Stimulated activated CD4-positive, alpha-beta T cell treated with anti-CD3 and anti-CD28 coated beads, Interleukin-4, amount 100 ng/mL, for 48 hours (primary cell): ENCODE data around the gene ABHD11.
"Not testable (repeated sequence)": the region's sequence is repeated elsewhere in the genome, so short reads cannot be mapped to it uniquely, and the experiment has no call there.

Experiments used
- DNase-seq, 2 donors: peaks; one replicate each; pipeline ENCODE4 v3.0.0-alpha.2; 2020; ENCODE audit warnings: low read depth in 2 of 2

Gene ABHD11

DNA sequence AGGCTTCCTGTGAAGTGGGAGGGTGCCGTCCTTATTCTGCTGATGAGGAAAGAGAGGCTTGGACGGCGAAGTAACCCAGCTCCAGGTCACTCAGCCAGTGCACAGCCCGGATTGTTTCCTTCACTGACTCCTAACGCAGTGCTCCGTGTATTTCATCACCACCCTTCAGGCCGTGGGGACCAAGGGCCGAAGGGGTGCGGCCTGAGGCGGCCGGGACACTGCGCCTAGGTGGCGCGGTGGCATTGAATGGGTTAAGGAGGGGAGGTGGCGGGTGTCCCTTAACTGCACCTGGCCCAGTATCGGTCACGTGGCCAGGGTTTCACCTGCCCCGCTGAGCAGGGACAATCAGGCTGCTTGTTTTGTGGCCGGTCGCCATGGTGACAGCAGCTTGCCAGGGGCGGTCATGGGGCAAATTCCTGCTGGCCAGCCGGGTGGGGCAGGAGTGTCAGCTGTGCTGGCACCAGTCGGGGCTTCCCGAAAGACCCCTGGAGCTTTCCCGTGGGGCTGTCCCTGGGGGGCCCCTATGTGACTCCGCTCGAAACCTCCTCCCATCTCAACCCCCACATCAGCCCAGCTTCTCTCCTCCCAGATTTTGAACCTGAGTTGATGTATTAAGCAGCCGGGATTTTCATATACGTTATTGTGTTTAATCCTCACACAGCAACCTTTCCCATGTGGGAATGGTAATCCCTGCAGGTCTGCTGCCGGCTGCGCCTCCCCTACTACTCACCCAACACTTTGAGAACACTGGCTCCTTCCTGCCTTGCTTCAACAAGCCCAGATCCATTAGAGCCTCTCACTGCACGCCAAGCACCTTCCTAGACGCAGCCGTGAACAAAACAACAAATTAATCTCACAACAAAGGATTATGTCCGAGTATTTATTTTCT, 4.4 kb upstream of the ABHD11 start:
- DNase-seq = no peak

DNA sequence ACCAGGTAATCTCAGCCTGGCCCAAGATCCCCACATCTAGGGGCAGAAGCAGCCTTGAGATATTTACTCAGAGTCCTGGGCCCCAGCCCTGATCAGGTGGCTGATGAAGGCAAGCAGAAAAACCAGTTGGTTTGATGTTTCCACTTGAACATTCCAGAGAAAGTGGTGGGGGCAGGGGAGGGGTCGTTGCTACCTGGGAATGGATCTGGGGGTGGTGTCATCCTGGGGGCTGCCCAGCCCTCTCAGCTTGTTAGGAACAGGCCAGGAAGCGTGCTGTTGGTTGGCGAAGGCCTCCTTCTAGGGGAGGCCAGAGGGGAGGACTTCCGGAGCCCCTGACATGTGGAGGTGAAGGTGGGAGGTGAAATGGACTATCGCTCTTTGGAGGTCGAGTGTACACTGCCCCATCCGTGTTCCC, 3.7 kb upstream of the ABHD11 start:
- DNase-seq = no peak

DNA sequence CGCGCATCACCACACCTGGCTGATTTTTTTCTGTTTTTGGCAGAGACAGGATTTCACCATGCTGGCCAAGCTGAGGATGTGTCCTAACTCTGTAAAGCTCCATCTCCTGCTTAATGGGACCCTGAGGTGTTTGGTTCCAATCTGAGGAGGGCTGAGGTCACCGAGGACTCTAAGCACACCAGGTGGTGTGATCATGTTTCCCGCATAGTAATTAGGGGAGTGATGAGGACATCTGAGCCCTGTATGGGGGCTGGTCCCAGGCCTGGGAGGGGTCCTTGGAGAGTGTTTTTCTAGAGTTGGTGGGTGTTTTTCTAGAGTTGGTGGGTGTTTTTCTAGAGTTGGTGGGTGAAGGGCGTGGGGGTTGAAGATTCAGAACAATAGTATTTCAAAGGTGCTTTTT, 3.0 kb upstream of the ABHD11 start:
- DNase-seq = no peak

DNA sequence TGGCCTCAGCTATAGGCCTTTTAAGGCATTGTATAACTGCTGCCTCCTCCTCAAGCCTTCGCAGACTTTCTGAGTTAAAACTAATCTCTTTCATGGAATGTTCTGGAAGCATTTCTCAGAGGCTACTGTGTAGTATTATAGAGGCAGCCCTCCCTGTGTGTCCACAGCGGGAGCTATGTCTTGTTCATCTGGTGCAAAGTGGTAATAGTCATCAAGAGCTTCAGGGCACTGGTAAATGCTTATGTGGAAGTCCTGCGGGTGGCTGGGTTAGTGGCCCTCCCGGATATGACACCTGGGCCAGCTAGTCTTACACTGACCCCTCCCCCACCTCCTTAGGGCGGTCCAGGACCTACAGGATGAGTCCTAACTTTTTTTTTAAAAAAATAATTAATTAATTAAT, 2.2 kb upstream of the ABHD11 start:
- DNase-seq = no peak

DNA sequence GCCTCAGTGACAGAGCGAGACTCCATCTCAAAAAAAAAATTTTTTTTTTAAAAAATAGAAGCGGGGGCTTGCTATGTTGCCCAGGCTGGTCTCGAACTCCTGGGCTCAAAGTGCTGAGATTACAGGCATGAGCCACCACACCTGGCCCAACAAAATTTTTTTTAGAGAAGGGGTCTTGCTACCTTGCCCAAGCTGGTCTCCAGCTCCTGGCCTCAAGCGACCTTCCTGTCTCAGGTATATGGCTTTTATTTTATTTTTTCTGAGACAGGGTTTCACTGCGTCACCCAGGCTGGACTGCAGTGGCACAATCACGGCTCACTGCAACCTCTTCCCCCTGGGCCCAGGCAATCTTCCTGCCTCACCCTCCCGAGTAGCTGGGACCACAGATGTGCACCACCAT, 1.6 kb upstream of the ABHD11 start:
- no peak for DNase-seq

DNA sequence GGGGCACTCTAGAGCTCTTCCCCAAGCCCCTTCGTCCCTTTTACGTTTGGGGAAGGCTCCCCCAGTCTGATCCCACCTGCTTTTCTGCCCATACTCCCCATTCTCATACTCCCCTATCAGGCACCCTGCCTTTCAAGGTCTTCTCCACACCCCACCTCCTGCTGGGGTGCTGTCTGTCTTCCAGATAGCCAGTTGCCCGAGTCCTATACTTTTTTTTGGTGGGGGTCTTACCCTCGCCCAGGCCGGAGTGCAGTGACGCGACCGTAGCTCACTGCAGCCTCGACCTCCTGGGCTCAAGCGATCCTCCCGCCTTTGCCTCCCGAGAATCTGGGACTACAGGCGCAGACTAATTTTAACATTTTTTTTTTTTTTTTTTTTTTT, 775 bp upstream of the ABHD11 start:
- no peak for DNase-seq

DNA sequence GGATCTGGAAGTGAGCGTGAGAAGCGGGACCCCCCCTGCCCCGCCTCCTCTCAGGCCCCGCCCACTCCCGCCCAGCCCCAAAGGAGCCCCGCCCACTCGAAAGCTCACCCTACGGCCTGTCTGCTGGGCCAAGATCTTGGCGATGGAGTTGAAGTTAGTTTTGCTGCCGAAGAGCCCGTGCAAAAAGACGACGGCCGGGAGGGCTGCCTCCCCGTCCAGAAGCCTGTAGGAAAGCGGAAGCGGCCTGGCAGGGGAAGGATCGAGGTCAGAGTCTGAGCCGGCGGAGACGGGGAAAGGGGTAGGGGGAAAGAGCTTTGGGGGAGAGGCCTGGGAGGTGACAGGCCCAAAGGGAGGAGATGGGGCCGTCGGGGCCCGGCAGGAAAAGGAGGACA, 386 bp downstream of the ABHD11 start:
- DNase-seq = peak; percentile 58 to 62

DNA sequence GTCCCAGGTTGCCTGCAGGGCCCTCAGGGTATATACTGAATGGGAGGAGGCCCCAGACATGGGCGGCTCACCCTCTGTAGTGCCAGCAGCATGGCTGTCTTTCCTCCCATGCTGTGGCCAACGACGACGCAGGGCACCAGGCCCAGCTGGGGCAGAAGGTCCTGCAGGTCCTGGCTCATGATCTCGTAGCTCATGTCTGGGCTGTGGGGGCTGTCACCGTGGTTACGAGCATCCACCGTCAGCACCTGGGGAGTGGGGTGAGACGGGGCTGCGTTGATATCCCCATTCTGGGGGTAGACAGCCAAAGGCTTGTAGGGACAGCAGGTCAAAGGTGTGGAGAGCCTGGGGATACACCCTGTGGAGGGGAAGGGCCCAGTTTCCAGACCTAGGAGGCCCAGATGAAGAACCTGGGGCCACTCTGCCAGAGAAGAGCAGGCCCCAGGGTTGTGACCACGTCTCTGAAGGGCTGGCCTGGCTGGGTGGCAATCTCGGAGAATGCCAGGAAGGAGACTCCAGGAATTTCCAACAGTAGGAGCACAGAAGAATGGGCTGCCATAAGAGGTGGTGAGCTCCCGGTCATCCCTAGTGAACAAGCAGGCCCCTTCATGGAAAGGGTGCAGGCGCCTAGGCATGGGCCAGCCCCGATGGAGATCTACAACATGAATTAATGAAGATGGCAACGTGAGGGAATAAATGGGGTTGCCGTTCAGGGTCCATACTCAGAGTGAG, 947 bp downstream of the ABHD11 start:
- no peak for DNase-seq

DNA sequence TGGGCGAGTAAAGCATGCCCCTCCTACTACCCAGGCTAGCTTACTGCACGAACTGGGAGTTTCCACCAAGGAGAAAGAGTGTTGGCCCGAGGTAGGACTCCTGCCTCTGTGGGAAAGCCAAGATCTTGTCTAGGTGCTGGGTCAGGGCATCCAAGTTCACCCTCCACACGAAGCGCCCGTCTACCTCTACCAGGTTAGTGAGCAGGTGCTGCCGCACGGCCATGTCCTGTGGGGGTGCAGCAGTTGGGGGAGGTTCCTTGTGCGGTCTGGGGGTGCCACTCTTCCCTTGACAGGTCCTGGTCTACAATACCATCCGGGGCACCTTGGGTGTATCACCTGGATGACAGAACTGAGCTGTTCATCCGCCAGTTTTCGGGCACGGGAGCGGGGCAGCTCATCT, 1.7 kb downstream of the ABHD11 start:
- DNase-seq = no peak

DNA sequence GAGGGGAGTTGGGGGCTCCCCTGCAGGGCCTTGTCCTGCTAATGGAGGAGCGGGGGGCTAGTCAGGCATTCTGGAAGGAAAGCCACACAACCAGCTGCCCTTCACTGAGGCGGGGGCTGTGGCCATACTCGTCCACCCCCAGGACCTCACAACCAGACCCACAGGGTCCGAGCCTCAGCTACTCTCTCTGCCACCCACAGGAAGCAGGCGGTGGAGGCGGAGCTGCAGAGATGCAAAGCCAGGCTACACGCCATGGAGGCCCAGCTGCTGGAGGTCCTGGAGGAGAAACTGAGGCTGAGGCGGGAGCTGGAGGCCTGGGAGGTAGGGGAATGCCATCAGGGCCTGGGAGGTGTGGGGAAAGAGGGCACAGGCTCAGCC, 3.1 kb downstream of the ABHD11 start:
- DNase-seq = no peak

DNA sequence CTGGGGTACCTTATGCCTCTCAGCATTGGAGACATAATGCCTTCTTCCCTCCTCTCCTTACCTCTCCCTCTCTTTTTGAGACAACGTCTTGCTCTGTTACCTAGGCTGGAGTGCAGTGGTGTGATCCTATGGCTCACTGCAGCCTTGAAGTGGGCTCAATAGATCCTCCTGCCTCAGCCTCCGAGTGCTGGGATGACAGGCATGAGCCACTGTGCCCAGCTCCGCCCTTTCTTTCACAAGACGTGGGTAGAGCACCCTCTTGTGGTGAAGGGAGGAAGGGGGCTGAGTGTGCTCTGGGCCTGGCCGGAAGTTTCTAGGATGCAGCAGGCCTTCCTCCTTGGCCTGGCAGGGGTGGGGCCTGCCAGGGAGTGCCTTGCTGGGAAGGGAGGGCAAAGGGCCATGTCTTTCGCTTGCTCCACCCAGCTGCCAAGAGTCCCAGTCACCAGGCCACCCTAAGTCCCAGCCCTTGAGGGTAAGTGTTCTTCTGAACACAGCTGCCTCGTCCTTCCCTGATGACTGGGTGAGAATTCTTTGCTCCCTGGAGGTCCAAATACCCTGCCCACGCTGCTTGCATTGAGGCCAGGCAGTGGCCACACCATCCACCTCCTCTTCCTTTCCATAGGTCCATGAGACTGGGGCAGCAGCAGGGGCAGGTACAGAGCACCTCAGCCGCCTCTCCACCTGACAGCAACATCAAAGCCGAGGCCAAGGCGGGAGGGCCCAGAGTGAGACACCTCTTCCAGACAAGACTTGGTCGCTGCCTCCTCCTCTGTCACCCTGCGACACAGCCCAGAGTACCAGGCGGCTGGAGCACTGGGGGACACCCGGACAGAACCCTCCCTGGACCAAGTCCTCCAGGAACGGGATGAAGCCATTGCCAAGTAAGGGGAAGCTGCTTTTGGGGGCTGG, 3.7 kb downstream of the ABHD11 start:
- DNase-seq = peak; percentile 75 to 76

DNA sequence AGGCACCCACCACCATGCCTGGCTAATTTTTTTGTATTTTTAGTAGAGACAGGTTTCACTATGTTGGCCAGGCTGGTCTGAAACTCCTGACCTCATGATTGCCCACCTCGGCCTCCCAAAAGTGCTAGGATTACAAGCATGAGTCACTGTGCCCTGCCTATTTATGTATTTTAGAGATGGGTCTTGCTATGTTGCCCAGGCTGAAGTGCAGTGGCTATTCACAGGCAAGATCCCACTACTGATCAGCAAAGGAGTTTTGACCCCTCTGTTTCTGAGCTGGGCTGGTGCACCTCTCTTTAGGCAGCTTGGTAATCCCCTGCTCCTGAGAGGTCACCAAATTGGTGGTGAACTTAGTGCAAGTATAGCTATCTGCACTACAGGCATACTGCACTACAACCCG, 6.2 kb downstream of the ABHD11 start:
- no peak for DNase-seq

DNA sequence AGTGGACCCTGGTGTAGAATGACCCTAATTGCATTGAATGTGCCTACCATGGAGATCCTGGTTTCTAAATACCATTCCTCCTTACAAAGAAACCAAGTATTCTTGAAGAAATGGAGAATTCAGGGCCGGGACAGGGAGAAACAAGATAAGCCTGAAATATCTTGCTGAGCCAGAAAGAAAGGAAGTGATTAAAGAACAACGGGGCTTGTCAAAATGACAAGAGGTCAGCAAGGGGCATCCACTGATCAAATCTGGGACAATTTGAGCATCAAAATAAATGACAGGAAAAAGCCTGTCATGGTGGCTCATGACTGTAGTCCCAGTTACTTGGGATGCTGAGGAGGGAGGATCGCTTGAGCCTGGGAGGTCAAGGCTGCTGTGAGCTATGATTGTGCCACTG, 8.1 kb downstream of the ABHD11 start:
- no peak for DNase-seq

DNA sequence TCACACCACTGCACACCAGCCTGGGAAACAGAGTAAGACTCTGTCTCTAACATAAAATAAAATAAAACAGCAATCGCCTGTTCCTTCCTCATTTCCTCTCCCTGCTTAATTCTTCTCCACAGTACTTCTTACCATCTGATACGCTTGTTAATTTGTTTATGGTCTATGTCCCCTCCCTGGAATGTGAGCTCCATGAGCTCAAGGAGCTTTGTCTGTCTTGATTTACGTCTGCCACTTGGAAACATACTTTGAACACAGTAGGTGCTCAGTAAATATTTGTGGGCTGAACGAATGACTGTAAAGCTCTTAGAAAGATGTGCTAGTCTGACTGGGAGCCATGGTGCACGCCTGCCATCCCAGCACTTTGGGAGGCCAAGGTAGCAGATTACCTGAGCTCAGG, 10.1 kb downstream of the ABHD11 start:
- no peak for DNase-seq

DNA sequence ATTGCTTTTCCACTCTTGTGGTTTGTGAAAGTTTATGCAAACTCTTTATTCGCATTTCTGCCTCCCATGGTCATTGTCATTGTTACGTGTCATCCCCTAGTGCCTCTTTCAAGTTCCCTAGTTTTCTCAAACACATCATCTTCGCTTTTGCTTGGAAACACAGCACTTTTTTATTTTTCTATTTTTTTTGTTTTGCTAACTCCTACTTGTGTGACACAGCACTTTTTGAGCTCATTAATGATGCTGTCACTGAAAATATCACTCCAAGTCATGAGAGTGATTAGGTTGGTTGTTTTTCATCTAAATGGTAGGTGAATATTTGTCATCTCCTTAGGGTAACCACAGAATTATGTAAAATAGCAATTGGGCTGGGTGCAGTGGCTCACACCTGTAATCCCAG, 10.7 kb downstream of the ABHD11 start:
- DNase-seq = no peak

DNA sequence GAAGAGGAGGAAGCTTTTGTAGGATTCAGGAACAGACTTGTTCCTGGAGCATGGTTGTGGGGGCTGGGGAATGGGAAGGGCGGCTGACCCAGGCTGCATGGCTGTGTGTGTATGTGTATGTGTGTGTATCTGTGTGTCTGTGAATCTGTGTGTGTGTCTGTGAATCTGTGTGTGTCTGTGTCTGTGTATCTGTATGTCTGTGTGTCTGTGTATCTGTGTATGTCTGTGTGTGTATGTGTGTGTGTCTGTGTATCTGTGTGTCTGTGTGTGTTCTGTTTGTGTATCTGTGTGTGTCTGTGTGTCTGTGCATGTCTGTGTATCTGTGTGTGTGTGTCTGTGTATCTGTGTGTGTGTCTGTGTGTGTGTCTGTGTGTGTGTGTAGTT, 12.5 kb downstream of the ABHD11 start:
- DNase-seq = no peak

DNA sequence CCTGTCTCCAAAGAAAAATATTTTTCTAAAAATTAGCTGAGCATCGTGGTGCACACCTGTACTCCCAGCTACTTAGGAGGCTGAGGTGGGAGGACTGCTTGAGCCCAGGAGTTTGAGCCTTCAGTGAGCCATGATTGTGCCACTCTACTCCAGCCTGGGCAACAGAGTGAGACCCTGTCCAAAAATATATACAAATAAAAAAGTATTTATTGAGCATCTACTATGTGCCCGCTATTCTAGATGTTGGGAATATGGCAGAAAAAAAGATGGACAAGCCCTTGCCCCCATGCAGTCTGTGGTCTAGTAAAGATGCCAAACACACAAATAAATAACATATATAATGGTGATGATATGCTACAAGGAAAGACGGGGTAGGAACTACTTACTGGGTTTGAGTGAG, 14.8 kb downstream of the ABHD11 start:
- no peak for DNase-seq

DNA sequence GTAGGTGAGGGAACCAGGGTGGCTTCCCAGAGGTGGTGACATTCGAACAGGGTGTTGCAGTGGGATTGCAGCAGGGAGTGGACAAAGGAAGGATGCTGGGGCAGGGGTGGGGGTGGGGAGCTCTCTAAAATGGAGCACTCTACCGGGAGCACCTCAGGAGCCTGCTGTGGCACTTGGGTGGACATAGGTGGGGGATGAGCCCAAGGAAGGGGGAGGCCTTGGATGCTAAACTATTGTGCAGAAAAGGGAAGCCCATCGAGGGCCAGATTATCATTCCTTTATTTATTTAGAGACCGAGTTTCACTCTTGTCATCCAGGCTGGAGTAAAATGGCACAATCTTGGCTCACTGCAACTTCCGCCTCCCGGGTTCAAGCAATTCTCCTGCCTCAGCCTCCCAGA, 15.8 kb downstream of the ABHD11 start:
- DNase-seq = no peak

DNA sequence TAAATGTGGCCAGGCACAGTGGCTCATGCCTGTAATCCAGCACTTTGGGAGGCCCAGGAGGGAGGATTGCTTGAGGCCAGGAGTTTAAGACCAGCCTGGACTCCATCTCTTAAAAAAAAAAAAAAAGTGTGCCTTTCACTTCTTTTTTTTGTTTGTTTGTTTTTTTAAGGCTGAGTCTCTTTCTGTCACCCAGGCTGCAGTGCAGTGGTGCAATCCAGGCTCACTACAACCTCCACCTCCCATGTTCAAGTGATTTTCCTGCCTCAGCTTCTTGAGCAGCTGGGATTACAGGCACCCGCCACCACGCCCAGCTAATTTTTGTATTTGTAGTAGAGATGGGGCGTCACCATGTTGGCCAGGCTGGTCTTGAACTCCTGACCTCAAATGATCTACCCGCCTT, 16.4 kb downstream of the ABHD11 start:
- DNase-seq = not testable (repeated sequence)

DNA sequence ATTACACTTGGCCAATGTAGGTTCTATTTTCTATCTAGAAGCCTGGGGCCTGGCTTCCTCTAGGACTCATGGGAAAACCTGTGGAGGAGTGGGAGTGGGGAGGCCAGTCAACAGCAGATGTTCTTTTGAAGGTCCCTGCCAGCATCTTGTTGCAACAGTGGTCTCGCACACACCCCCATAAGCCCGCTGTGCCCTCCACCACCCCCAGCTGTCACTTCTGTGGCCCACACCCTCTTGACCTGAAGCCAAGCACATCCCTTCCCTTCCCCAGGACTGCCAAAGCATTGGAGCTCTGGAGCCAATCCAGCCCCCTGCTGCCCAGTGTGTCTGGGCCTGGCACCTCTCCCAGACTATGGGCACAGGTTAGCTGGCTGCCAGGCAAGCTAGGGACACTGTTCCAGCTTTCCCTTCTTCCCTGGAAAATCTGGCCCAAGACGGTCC, 17.2 kb downstream of the ABHD11 start:
- no peak for DNase-seq

DNA sequence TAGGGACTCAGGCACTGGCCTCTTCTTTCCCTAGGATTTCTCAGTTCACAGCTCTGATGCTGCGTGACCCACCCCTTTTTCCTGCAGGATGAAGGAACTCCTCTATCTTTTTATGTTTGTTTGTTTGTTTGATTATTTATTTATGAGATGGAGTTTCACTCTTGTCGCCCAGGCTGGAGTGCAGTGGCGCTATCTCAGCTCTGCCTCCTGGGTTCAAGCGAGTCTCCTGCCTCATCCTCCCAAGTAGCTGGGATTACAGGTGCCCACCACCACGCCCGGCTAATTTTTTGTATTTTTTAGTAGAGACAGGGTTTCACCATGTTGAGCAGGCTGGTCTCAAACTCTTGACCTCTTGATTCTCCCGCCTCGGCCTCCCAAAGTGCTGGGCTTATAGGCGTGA, 18.2 kb downstream of the ABHD11 start:
- not testable (repeated sequence) for DNase-seq

DNA sequence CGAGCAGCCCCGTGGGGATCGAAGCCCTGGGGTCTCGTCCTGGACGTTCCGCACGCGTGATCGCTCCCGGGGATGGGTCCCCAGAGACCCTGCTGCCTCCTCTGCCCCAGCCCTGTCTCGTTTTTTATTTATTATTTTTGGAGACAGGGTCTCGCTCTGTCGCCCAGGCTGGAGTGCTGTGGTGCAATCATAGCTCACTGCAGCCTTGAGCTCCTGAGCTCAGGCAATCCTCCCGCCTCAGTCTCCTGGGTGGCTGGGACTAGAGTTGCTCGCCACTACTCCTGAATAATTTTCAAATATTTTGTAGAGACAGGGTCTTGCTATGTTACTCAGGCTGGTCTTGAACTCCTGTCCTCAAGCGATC, 18.8 kb downstream of the ABHD11 start:
- no peak for DNase-seq
